Colon (tissue), 2 donors: Measurements from ENCODE around the gene HBM.
"Not testable (repeated sequence)": the region's sequence is repeated elsewhere in the genome, so short reads cannot be mapped to it uniquely, and the experiment has no call there.

Experiments used
- FAIRE-seq: peaks from 2 replicates; lab custom pipeline; 2012; peaks lifted over from hg19 to GRCh38; lab: Jason Lieb, UNC
- donor health status: control.
- donor health status: control.

The HBM gene

GRCh38 chr16:169014-169413 is 3.2 kb downstream of the HBM start:
- FAIRE-seq: no peak

GRCh38 chr16:170088-170507 is 4.3 kb downstream of the HBM start:
- not testable (repeated sequence) for FAIRE-seq

GRCh38 chr16:170788-171187 is 5.0 kb downstream of the HBM start:
- no peak for FAIRE-seq

GRCh38 chr16:172374-172941 is 6.7 kb downstream of the HBM start, which contains the start of gene HBA2:
TSS of gene HBA2 (plus strand) at chr16:172876. CDS start at chr16:172913, 37 bp downstream.
- not testable (repeated sequence) for FAIRE-seq

- FAIRE-seq: not testable (repeated sequence)
Observed at GRCh38 chr16:173211-173854, 7.6 kb downstream of the HBM start.

GRCh38 chr16:173928-174769 is 8.4 kb downstream of the HBM start:
- FAIRE-seq: not testable (repeated sequence)

- FAIRE-seq: no peak
Observed at GRCh38 chr16:175011-175949, 9.5 kb downstream of the HBM start.

GRCh38 chr16:176006-176405 is 10.2 kb downstream of the HBM start:
- not testable (repeated sequence) for FAIRE-seq

- FAIRE-seq: not testable (repeated sequence)
Observed at GRCh38 chr16:176477-177382, 11.0 kb downstream of the HBM start, which contains the start of gene HBA1. TSS of gene HBA1 (plus strand) at chr16:176680. CDS start at chr16:176717, 37 bp downstream.

- FAIRE-seq: no peak
Observed at GRCh38 chr16:177394-177822, 11.6 kb downstream of the HBM start.

- no peak for FAIRE-seq
Observed at GRCh38 chr16:177981-178667, 12.3 kb downstream of the HBM start.

GRCh38 chr16:178668-179015 is 12.9 kb downstream of the HBM start:
- FAIRE-seq: no peak

GRCh38 chr16:179211-180092 is 13.7 kb downstream of the HBM start:
- FAIRE-seq: no peak

- no peak for FAIRE-seq
Observed at GRCh38 chr16:180101-180675, 14.4 kb downstream of the HBM start, which contains the start of gene HBQ1. TSS of gene HBQ1 (plus strand) at chr16:180459. CDS start at chr16:180487, 28 bp downstream.

GRCh38 chr16:180681-181564 is 15.1 kb downstream of the HBM start:
- no peak for FAIRE-seq

GRCh38 chr16:181565-182021 is 15.8 kb downstream of the HBM start:
- FAIRE-seq: no peak

GRCh38 chr16:183005-183404 is 17.2 kb downstream of the HBM start:
- FAIRE-seq: no peak
